OCI-LY7 (cell line): ENCODE measurements around the gene FOXRED1. TPM values are rescaled to one million over a fixed set of nuclear protein-coding genes. Genes with fewer than 3 reads are reported as not detected.
A peak's percentile ranks its signal among the peaks of the same experiment; 100 is the strongest.

Experiments
- BruUV-seq: library from RNA; stranded (reverse); fragments of 400-500 nt; replicated peaks from 2 replicates; lab custom pipeline; 2021; lab: Mats Ljungman, UMichigan
- CTCF ChIA-PET: fragments of 300-600 bp; sonication (Branson Sonifier 250); formaldehyde crosslinking; loops from one replicate; lab custom pipeline; 2022; ENCODE audit warnings: antibody characterized with exemption; ENCODE audit not compliant: unreplicated experiment; lab: Charles Lee
- POLR2A ChIA-PET: fragments of 300-600 bp; sonication (Branson Sonifier 250); formaldehyde crosslinking; loops from one replicate; lab custom pipeline; 2022; ENCODE audit warnings: antibody characterized with exemption; lab: Charles Lee
- DNase-seq: peaks from one replicate; pipeline ENCODE4 v3.0.0-alpha.2; 2015; ENCODE audit warnings: low spot score
- H2AFZ ChIP-seq: fragments of 200-600 bp; sonication (generic), shearing (Covaris generic); 2 replicates; pipeline ENCODE4 v1.6.1; 2014; ENCODE audit warnings: mild to moderate bottlenecking, antibody characterized with exemption, low read length, moderate library complexity
- H3K27ac ChIP-seq: fragments of 200-600 bp; sonication (generic); 2 replicates; pipeline ENCODE4 v1.5.1; 2014; ENCODE audit warnings: mixed run types, low read depth, mild to moderate bottlenecking, moderate library complexity, low read length, inconsistent platforms; ENCODE audit not compliant: poor library complexity, severe bottlenecking
- H3K36me3 ChIP-seq: fragments of 200-600 bp; sonication (generic); 2 replicates; pipeline ENCODE4 v1.6.1; 2014; ENCODE audit warnings: mild to moderate bottlenecking, antibody characterized with exemption, low read length, moderate library complexity, mixed read lengths; ENCODE audit not compliant: insufficient read depth
- H3K4me1 ChIP-seq: fragments of 200-600 bp; sonication (generic); 2 replicates; pipeline ENCODE4 v1.5.1; 2014; ENCODE audit warnings: mild to moderate bottlenecking, low read length; ENCODE audit not compliant: insufficient read depth, poor library complexity, severe bottlenecking
- H3K4me2 ChIP-seq: fragments of 200-600 bp; sonication (generic); 2 replicates; pipeline ENCODE4 v1.6.1; 2014; ENCODE audit warnings: mild to moderate bottlenecking, low read length
- H3K4me3 ChIP-seq: fragments of 200-600 bp; sonication (generic); 2 replicates; pipeline ENCODE4 v1.5.1; 2014; ENCODE audit warnings: mild to moderate bottlenecking, low read depth, low read length; ENCODE audit not compliant: poor library complexity, severe bottlenecking
- H3K79me2 ChIP-seq: fragments of 200-600 bp; sonication (generic); 2 replicates; pipeline ENCODE4 v1.6.1; 2016; ENCODE audit warnings: low read depth, mild to moderate bottlenecking, low read length, moderate library complexity, mixed read lengths; ENCODE audit not compliant: insufficient read depth
- H3K9me2 ChIP-seq: fragments of 200-600 bp; sonication (generic); 2 replicates; pipeline ENCODE4 v1.6.1; 2016; ENCODE audit warnings: mild to moderate bottlenecking, low read length, mixed read lengths; ENCODE audit not compliant: insufficient read depth
- H3K9me3 ChIP-seq: fragments of 200-600 bp; sonication (generic); 2 replicates; pipeline ENCODE4 v1.6.1; 2014; ENCODE audit warnings: mild to moderate bottlenecking, mixed run types, low read length, mixed read lengths
- H4K20me1 ChIP-seq: fragments of 200-600 bp; sonication (generic); 2 replicates; pipeline ENCODE4 v1.6.1; 2014; ENCODE audit warnings: mild to moderate bottlenecking, antibody characterized with exemption, low read length, moderate library complexity, mixed read lengths; ENCODE audit not compliant: insufficient read depth
- CTCF ChIP-seq: fragments of 200-600 bp; sonication (generic); conservative IDR thresholded peaks from 2 replicates; pipeline ENCODE4 v1.5.1; 2014; ENCODE audit warnings: mild to moderate bottlenecking, antibody characterized with exemption, low read length, moderate library complexity, mixed read lengths
- EZH2phosphoT487 ChIP-seq: fragments of 200-600 bp; sonication (generic); IDR thresholded peaks from 2 replicates; pipeline ENCODE4 v1.6.1; 2018; ENCODE audit warnings: low read depth, borderline replicate concordance, mild to moderate bottlenecking, mixed run types, antibody characterized with exemption, low read length, moderate library complexity, mixed read lengths
- intact Hi-C: fragments of 100-400 bp; cut with micrococcal nuclease; formaldehyde crosslinking; loops from one replicate; pipeline ENCODE4 v1.10.0; 2022; ENCODE audit not compliant: unreplicated experiment
- total RNA-seq, 2 experiments: library from RNA; depleted of rRNA in 1 of 2; stranded (reverse); fragments of >200 nt in 1 of 2; shearing (Covaris generic) in 1 of 2; gene quantifications; 2 replicates each; pipeline ENCODE4 v1.2.3, GENCODE V29; 2014 to 2022

Gene FOXRED1
- total RNA-seq, 2 experiments from 2014 or later = 42.5 to 62.4 TPM

GRCh38 chr11:126318574-126319373 is 49.8 kb downstream of the FOXRED1 start:
- ChIA-PET POLR2A (interaction anchor here (0.8 kb wide), 1 partner anchor 12 kb away, joined by 3 read pairs; no protein-coding TSS in a partner anchor), CTCF (no interaction called here)
- Histone ChIP-seq H3K9me2 (no peaks in the 10 kb centered on the region), H3K9me3 (0 out of 2 replicates have a peak, but pooled peaks cover 5% of the 10 kb centered on the region), H3K36me3 (peaks cover 23% of the 10 kb centered on the region), H3K79me2 (no peaks in the 10 kb centered on the region), H4K20me1 (no peaks in the 10 kb centered on the region), H2AFZ (no peak overlapping the region), H3K4me1 (peaks cover 11% of the 10 kb centered on the region), H3K4me3 (no peak overlapping the region), H3K4me2 (no peak overlapping the region), H3K27ac (no peak overlapping the region)
- TF ChIP-seq EZH2phosphoT487 (no peak), CTCF (no peak)
- DNase-seq = peak; percentile 22
- no TSS peak for BruUV-seq
- intact Hi-C loops = no loop called here

GRCh38 chr11:126319374-126319740 is 50.4 kb downstream of the FOXRED1 start:
- intact Hi-C loops = no loop called here
- Histone ChIP-seq H3K4me2 (no peak overlapping the region), H3K36me3 (peaks cover 18% of the 10 kb centered on the region), H4K20me1 (no peaks in the 10 kb centered on the region), H3K4me3 (no peak overlapping the region), H2AFZ (no peak overlapping the region), H3K9me2 (no peaks in the 10 kb centered on the region), H3K4me1 (peaks cover 11% of the 10 kb centered on the region), H3K79me2 (no peaks in the 10 kb centered on the region), H3K27ac (no peak overlapping the region), H3K9me3 (0 out of 2 replicates have a peak, but pooled peaks cover 5% of the 10 kb centered on the region)
- no TSS peak for BruUV-seq
- DNase-seq = no peak
- ChIA-PET POLR2A (no interaction called here), CTCF (no interaction called here)
- TF ChIP-seq CTCF (no peak), EZH2phosphoT487 (no peak)

GRCh38 chr11:126322996-126323395 is 54.0 kb downstream of the FOXRED1 start:
- Histone ChIP-seq H3K9me3 (no peaks in the 10 kb centered on the region), H3K4me1 (peaks cover 10% of the 10 kb centered on the region), H2AFZ (no peak overlapping the region), H3K4me2 (no peak overlapping the region), H4K20me1 (no peaks in the 10 kb centered on the region), H3K9me2 (no peaks in the 10 kb centered on the region), H3K36me3 (peaks cover 3% of the 10 kb centered on the region; the same call in 1 of the 2 replicates), H3K4me3 (no peak overlapping the region), H3K27ac (no peak overlapping the region), H3K79me2 (no peaks in the 10 kb centered on the region)
- intact Hi-C loops = no loop called here
- CTCF ChIA-PET = no interaction called here
- TF ChIP-seq EZH2phosphoT487 (no peak), CTCF (no peak)
- DNase-seq = no peak
- POLR2A ChIA-PET = interaction anchor here (0.8 to 1.5 kb wide), 2 partner anchors 12 to 229 kb away, joined by 3 to 4 read pairs; no protein-coding TSS in a partner anchor
- BruUV-seq = no TSS peak
